Inferior parietal cortex (tissue), 1 donor: ENCODE results near the gene TAF12.
"Not testable (repeated sequence)": the region's sequence is repeated elsewhere in the genome, so short reads cannot be mapped to it uniquely, and the experiment has no call there.

Source experiments
- DNase-seq: peaks from one replicate; pipeline ENCODE4 v3.0.0-alpha.2; 2016; ENCODE audit errors: extremely low spot score

Gene TAF12

DNA sequence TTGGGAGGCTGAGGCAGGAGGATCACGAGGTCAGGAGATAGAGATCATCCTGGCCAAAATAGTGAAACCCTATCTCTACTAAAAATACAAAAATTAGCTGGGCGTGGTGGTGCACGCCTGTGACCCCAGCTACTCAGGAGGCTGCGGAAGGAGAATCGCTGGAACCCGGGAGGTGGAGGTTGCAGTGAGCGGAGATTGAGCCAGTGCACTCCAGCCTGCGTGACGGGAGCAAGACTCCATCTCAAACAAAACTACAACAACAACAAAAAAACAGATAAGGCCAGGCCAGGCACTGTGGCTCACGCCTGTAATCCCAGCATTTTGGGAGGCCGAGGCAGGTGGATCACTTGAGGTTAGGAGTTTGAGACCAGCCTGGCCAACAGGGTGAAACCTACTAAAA, 2.5 kb upstream of the TAF12 start:
- DNase-seq = not testable (repeated sequence)

DNA sequence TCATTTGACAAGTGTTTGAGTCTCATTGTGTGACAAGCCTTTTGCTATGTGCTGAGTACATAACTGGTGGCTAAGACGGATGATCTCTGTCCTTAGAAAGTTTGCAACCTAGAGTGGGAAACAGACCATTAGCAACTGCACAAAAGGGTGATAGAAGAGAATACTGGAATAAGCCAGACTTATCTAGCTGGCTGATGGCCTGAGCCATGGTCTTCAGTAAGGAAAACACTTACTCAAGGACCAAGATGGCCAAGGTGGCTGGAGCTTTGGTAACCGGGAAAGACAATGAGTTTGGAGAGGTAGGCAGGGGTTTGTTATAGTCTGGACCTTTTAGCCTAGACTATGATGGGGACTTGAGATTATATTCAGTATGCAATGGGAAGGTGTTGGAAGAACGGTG, 1.6 kb upstream of the TAF12 start:
- no peak for DNase-seq

- DNase-seq = no peak
These were observed 616 bp downstream of the TAF12 start for GRCh38 chr1:28642056-28642846.

DNA sequence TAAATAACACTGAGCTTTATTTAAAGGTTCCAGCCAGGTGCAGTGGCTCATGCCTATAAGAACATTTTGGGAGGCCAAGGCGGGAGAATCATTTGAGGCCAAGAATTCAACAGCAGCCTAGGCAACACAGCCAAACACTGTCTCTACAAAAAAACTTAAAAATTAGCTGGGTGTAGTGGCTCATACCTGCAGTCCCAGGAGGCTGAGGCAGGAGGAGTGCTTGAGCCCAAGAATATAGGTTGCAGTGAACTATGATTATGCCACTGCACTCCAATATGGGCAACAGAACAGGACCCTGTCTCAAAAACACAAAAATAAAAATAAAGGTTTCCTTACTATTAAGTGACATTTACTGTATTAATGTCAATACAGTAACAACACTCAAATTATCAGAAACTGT, 2.1 kb downstream of the TAF12 start:
- DNase-seq = no peak

DNA sequence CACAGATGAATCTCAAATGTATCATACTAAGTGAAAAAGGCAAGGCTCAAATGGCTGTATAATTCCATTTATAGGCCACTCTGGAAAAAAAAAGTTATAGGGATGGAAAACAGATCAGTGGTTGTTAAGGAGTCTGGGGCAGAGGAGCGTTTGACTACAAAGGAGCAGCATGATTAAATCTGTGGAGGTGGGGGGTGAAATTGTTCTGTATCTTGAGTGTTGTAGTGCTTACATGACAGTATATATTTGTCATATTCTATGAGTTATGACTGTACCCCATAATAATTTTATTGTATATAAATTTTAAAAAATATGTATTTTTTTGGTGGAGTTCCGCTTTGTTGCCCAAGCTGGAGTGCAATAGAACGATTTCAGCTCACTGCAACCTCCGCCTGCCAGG, 10.3 kb downstream of the TAF12 start:
- DNase-seq = no peak

GRCh38 chr1:28631713-28632112, 11.2 kb downstream of the TAF12 start:
- DNase-seq = no peak

DNA sequence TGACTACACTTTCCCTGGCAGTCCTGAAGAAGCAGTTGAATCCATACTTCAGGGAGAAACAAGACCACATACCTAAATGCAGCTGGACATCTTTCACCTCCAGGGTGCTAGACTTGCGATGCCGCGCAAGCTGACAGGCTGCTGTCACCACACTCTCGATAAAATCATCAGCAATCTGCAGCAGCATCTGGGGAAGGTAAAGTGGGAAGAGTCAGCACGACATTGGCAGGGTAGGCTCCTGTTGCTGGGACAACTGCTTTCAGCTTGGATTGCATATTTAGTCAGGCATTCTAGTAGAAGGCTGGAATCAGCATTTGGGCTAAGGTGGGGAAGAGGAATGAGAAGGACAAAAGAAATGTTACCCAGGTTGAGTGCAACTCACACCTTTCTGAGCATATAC, 29.7 kb downstream of the TAF12 start:
- no peak for DNase-seq

- DNase-seq = no peak
These were observed 36.1 kb downstream of the TAF12 start for GRCh38 chr1:28606771-28607170.

- DNase-seq = no peak
These were observed 37.9 kb downstream of the TAF12 start for GRCh38 chr1:28604962-28605361.

DNA sequence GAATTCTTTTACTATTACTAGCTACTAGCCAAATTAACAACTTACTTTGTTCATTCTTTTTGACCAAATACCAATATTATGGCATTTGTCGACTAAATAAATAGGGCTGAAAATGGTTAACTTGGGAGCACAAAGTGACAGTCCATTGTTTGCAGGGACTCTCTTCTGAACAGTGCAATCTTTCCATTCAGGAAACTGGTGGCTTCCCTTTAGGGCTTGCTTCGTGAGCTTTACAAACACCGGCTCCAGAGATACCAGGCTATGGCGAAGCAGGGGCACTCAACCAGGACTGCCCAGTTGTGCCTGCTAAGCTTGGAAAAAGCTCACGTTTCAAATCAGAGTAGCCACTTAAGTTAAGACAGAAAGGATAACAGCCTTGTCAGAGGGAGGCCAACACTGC, 38.5 kb downstream of the TAF12 start:
- DNase-seq = no peak

DNA sequence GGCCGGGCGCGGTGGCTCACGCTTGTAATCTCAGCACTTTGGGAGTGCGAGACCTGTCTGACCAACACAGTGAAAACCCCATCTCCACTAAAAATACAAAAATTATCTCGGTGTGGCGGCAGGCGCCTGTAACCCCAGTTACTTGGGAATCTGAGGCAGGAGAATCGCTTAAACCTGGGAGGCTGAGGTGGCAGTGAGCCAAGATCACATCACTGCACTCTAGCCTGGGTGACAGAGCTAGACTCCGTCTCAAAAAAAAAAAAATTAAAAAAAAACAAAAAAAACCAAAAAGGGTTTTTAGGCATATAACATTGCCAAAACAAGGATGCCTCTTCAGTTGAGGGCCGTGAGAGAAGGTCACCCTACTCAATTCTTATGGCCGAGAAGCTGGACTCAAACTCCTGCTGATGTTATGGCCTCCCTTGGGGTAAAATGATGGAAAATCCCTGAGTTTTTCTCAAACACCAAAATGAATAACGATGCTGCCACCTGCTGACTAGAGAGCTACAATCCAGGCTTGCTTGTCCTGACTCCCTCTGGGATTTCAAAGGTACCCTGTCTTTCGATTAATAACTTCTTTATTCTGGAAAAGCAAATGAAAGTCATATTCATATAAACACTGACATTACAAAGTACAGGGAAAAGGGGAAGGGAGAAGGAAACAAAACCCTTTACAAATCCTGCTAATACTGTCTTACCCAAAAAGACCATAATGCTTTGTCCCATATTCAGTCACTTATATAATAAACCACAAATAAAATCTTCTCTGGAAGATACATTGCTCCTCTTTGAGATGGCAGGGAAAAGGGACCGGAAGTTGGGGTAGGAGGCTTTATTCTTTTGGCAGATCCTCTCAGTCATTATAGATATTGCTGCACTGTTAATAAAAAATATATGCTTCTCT, 40.1 kb downstream of the TAF12 start:
- DNase-seq = peak; percentile 94

DNA sequence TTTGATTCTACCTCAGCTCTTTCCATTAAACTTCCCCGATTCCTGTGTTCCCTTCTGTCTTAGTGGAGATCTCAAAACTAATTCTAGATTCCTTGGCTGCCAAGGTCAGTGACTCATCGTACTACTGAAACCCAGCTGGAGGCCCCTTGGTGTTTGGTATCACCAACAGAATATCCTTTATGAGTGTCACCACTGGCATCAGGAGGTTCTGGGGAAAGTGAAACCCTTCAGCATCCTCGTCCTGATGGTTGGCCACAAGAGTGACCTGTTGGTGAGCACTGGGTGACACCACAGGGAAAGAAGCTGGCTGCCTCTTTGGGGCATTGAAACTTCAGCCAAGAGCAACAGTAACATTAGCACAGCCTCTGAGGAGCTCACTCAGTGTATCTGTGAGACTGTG, 41.2 kb downstream of the TAF12 start:
- DNase-seq = no peak

GRCh38 chr1:28596276-28596675, 46.6 kb downstream of the TAF12 start:
- not testable (repeated sequence) for DNase-seq

DNA sequence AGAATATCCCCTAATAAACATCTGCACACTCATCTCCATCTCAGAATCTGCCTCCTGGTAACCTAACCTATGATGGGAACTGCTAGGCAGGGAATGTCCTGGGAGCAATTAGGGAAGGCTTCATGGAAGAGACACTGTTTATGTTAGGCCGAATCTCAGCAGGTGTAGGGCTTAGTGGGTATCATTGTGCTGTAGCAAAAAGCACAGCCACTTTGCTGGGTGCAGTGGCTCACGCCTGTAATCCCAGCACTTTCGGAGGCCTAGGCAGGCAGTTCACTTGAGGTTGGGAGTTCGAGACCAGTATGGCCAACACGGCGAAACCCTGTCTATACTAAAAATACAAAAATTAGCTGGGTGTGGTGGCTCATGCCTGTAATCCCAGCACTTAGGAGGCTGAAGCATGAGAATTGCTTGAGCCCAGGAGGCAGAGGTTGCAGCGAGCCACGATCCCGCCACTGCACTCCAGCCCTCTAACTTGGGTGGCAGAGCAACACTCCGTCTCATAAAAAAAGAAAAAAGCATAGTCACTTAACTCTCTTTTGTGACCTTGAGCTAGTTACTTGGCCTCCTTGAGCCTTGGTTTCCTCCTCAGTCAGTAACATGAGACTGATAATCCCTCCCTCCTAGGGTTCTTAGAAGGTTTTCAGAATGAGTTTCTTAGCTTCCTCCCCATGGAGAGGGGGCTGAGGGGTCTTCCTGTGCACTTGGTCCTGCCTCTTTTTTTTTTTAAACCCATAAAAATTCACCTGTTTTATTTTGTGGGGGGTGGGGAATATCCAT, 47.3 kb downstream of the TAF12 start:
- DNase-seq = no peak

GRCh38 chr1:28594686-28595411, 48.0 kb downstream of the TAF12 start:
- not testable (repeated sequence) for DNase-seq

- DNase-seq = not testable (repeated sequence)
These were observed 48.9 kb downstream of the TAF12 start for GRCh38 chr1:28593988-28594356.

GRCh38 chr1:28592321-28593071, 50.4 kb downstream of the TAF12 start:
- DNase-seq = no peak

GRCh38 chr1:28591708-28592320, 51.1 kb downstream of the TAF12 start, which contains the start of gene RAB42:
Gene RAB42, plus strand, starts transcription at chr1:28592265. Its CDS starts 247 bp downstream, at chr1:28592512.
- DNase-seq = no peak

DNA sequence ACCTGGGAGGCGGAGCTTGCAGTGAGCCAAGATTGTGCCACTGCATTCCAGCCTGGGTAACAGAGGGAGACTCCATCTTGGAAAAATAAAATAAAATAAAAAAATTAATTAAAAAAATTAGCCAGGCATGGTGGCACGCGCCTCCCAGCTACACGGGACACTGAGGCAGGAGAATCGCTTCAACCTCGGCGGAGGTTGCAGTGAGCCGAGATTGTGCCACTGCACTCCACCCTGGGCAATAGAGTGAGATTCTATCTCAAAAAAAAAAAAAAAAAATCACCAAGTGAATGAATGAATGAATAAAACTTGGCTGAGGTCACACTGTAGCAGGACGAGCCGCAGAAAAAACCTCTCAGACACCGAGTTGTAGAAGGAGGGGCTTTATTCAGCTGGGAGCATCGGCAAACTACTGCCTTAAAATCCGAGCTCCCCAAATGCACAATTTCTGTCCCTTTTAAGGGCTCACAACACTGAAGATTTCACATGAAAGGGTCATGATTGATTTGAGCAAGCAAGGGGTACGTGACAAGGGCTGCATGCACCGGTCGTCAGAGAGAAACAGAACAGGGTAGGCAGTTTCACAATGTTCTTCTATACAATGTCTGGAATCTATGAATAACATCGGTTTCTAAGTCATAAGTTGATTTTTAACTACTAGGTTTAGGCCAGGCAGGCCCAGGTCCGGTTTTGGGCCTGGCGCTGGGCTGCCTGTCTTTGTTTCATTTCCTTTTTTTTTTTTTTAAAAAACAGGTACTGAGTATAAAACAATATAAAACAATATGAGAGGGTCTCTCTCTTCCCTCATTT, 56.1 kb downstream of the TAF12 start:
- DNase-seq = not testable (repeated sequence)
